GM10266 (cell line): ENCODE data around the gene NOL8.

ENCODE experiments used
- DNase-seq: peaks from one replicate; pipeline ENCODE4 v3.0.0; 2012; ENCODE audit errors: extremely low spot score
- CTCF ChIP-seq: IDR thresholded peaks from 2 replicates; pipeline ENCODE4 v1.5.1; 2012; ENCODE audit warnings: mild to moderate bottlenecking, low read depth; ENCODE audit not compliant: control insufficient read depth, insufficient read depth; ENCODE audit errors: missing control alignments

The NOL8 gene

GRCh38 chr9:92247981-92248380 is 77.2 kb downstream of the NOL8 start:
- DNase-seq = no peak
- TF ChIP-seq CTCF = no peak
